Nephron (organoid): ENCODE results near the gene ZC3H12C.

Source experiments
- H3K27ac Mint-ChIP-seq, 3 experiments: 2 replicates each; pipeline ENCODE4 v1.8.0; 2020; ENCODE audit warnings: mixed read lengths in 3 of 3, mild to moderate bottlenecking in 2 of 3, moderate library complexity in 1 of 3
- H3K27me3 Mint-ChIP-seq: 2 replicates; pipeline ENCODE4 v1.8.0; 2021; ENCODE audit warnings: low read depth, mild to moderate bottlenecking, moderate library complexity, mixed read lengths
- H3K36me3 Mint-ChIP-seq: 2 replicates; pipeline ENCODE4 v1.8.0; 2020; ENCODE audit warnings: low read depth, mixed read lengths
- H3K4me1 Mint-ChIP-seq: 2 replicates; pipeline ENCODE4 v1.8.0; 2020; ENCODE audit warnings: mixed read lengths
- H3K4me3 Mint-ChIP-seq, 3 experiments: 2 replicates each; pipeline ENCODE4 v1.8.0; 2020; ENCODE audit warnings: mild to moderate bottlenecking in 3 of 3, mixed read lengths in 3 of 3, moderate library complexity in 2 of 3
- H3K9me3 Mint-ChIP-seq: 2 replicates; pipeline ENCODE4 v1.8.0; 2020; ENCODE audit warnings: mixed read lengths
- CTCF ChIP-seq, 3 experiments: fragments of 200-600 bp; sonication (generic); IDR thresholded peaks; one replicate each; pipeline ENCODE4 v1.5.0; 2021; ENCODE audit warnings: antibody characterized with exemption in 3 of 3; ENCODE audit not compliant: unreplicated experiment in 3 of 3

The ZC3H12C gene

GRCh38 chr11:110159476-110159875 lies 66.3 kb downstream of the ZC3H12C start:
- Mint-ChIP-seq H3K9me3 (no peaks in the 10 kb centered on the region), H3K36me3 (peaks cover 22% of the 10 kb centered on the region), H3K4me3 (no peak overlapping the region), H3K27ac (peak overlapping the region in 1 of 3 experiments; percentile 24), H3K4me1 (no peaks in the 10 kb centered on the region), H3K27me3 (peaks cover 3% of the 10 kb centered on the region)
- TF ChIP-seq CTCF (IDR thresholded peaks at IDR 0.05; ENCODE audit: unreplicated experiment in 3 of 3), result no peak

GRCh38 chr11:110160016-110160415 lies 66.8 kb downstream of the ZC3H12C start:
- no peak overlapping the region for H3K4me3 Mint-ChIP-seq
- peaks cover 27% of the 10 kb centered on the region for H3K36me3 Mint-ChIP-seq
- no peaks in the 10 kb centered on the region for H3K4me1 Mint-ChIP-seq
- H3K27ac Mint-ChIP-seq, result no peak overlapping the region
- no peaks in the 10 kb centered on the region for H3K9me3 Mint-ChIP-seq
- H3K27me3 Mint-ChIP-seq, result peaks cover 3% of the 10 kb centered on the region
- TF ChIP-seq CTCF (IDR thresholded peaks at IDR 0.05; ENCODE audit: unreplicated experiment in 3 of 3), result no peak

GRCh38 chr11:110160437-110160836 lies 67.2 kb downstream of the ZC3H12C start:
- peaks cover 31% of the 10 kb centered on the region for H3K36me3 Mint-ChIP-seq
- H3K9me3 Mint-ChIP-seq, result no peaks in the 10 kb centered on the region
- TF ChIP-seq CTCF (IDR thresholded peaks at IDR 0.05; ENCODE audit: unreplicated experiment in 3 of 3), result no peak
- peaks cover 3% of the 10 kb centered on the region for H3K27me3 Mint-ChIP-seq
- H3K27ac Mint-ChIP-seq, result no peak overlapping the region
- no peaks in the 10 kb centered on the region for H3K4me1 Mint-ChIP-seq
- no peak overlapping the region for H3K4me3 Mint-ChIP-seq

- H3K36me3 Mint-ChIP-seq, result peaks cover 35% of the 10 kb centered on the region
- no peak overlapping the region for H3K4me3 Mint-ChIP-seq
- no peak for TF ChIP-seq CTCF (IDR thresholded peaks at IDR 0.05; ENCODE audit: unreplicated experiment in 3 of 3)
- no peak overlapping the region for H3K27ac Mint-ChIP-seq
- no peaks in the 10 kb centered on the region for H3K4me1 Mint-ChIP-seq
- peaks cover 3% of the 10 kb centered on the region for H3K27me3 Mint-ChIP-seq
- no peaks in the 10 kb centered on the region for H3K9me3 Mint-ChIP-seq
Observed at GRCh38 chr11:110161061-110161460, 67.9 kb downstream of the ZC3H12C start.

- TF ChIP-seq CTCF (IDR thresholded peaks at IDR 0.05; ENCODE audit: unreplicated experiment in 3 of 3), result no peak
- Mint-ChIP-seq H3K4me3 (no peak overlapping the region), H3K9me3 (no peaks in the 10 kb centered on the region), H3K27ac (no peak overlapping the region), H3K4me1 (no peaks in the 10 kb centered on the region), H3K36me3 (peaks cover 35% of the 10 kb centered on the region), H3K27me3 (peaks cover 3% of the 10 kb centered on the region)
Observed at GRCh38 chr11:110162216-110162615, 69.0 kb downstream of the ZC3H12C start.

GRCh38 chr11:110165039-110165925 lies 72.1 kb downstream of the ZC3H12C start:
- Mint-ChIP-seq H3K36me3 (peaks cover 23% of the 10 kb centered on the region), H3K4me3 (no peak overlapping the region), H3K27ac (no peak overlapping the region), H3K27me3 (peaks cover 3% of the 10 kb centered on the region), H3K9me3 (no peaks in the 10 kb centered on the region), H3K4me1 (no peaks in the 10 kb centered on the region)
- TF ChIP-seq CTCF (IDR thresholded peaks at IDR 0.05; ENCODE audit: unreplicated experiment in 3 of 3), result no peak
